Measurements from ENCODE around the gene NCAM1.

The NCAM1 gene

GRCh38 chr11:113193016-113193415 is 231.8 kb downstream of the NCAM1 start:
- H3K4me3 ChIP-seq (ENCODE audit: low read depth, low read length), result no peak overlapping the region
- CTCF ChIA-PET, result interaction anchor here (0.7 kb wide), 1 partner anchor 1071 kb away, joined by 3 read pairs; no protein-coding TSS in a partner anchor
- H3K27ac ChIP-seq (ENCODE audit: extremely low read depth, low read depth, low read length), result peak overlapping the region; percentile 7; the same call in 1 of the 2 replicates
- H3K9me3 ChIP-seq (ENCODE audit: control insufficient read depth, insufficient read depth, low read depth, low read length), result no peaks in the 10 kb centered on the region
- POLR2A ChIA-PET, result no interaction called here
- no peaks in the 10 kb centered on the region for H3K36me3 ChIP-seq (ENCODE audit: control insufficient read depth in 2 of 2, insufficient read depth in 1 of 2, low read length in 2 of 2)
- peaks cover 13% of the 10 kb centered on the region for H3K4me1 ChIP-seq (ENCODE audit: control insufficient read depth, insufficient read depth, low read length)
- TF ChIP-seq KLF1 (tag by site-specific recombination; IDR thresholded peaks at IDR 0.05), result no peak
- TF ChIP-seq PRDM1 (tag by site-specific recombination; IDR thresholded peaks at IDR 0.05), result no peak
- TF ChIP-seq ZNF184 (tag by site-specific recombination; IDR thresholded peaks at IDR 0.05), result no peak
- no peak for TF ChIP-seq ZNF138 (tag by site-specific recombination; IDR thresholded peaks at IDR 0.05; ENCODE audit: borderline replicate concordance)
- TF ChIP-seq BCL11B (tag by site-specific recombination; IDR thresholded peaks at IDR 0.05; ENCODE audit: low read depth), result no peak
- TF ChIP-seq ZNF654 (tag by site-specific recombination; IDR thresholded peaks at IDR 0.05; ENCODE audit: low read depth), result no peak
- TF ChIP-seq ZNF561 (tag by site-specific recombination; IDR thresholded peaks at IDR 0.05; ENCODE audit: borderline replicate concordance), result no peak
- TF ChIP-seq ZNF211 (tag by site-specific recombination; IDR thresholded peaks at IDR 0.05; ENCODE audit: low read depth), result no peak
- no peak for TF ChIP-seq ZNF571 (tag by site-specific recombination; IDR thresholded peaks at IDR 0.05)
- no peak for TF ChIP-seq MEIS1 (CRISPR knock-in tag; IDR thresholded peaks at IDR 0.05; ENCODE audit: borderline replicate concordance)
- no peak for TF ChIP-seq ZNF140 (tag by site-specific recombination; IDR thresholded peaks at IDR 0.05)
- TF ChIP-seq SP2 (tag by site-specific recombination; IDR thresholded peaks at IDR 0.05), result no peak
- TF ChIP-seq SP3 (tag by site-specific recombination; IDR thresholded peaks at IDR 0.05), result no peak
- TF ChIP-seq ZNF10 (tag by site-specific recombination; IDR thresholded peaks at IDR 0.05), result no peak
- TF ChIP-seq ZNF677 (tag by site-specific recombination; IDR thresholded peaks at IDR 0.05), result no peak
- TF ChIP-seq ZNF114 (tag by site-specific recombination; IDR thresholded peaks at IDR 0.05), result no peak
- TF ChIP-seq ZNF843 (tag by site-specific recombination; IDR thresholded peaks at IDR 0.05), result no peak
- no peak for TF ChIP-seq ZNF121 (tag by site-specific recombination; IDR thresholded peaks at IDR 0.05)

GRCh38 chr11:113193946-113194345 is 232.7 kb downstream of the NCAM1 start:
- CTCF ChIA-PET, result interaction anchor here (0.5 kb wide), 1 partner anchor 410 kb away, joined by 4 read pairs; no protein-coding TSS in a partner anchor
- no peak overlapping the region for H3K27ac ChIP-seq (ENCODE audit: extremely low read depth, low read depth, low read length)
- POLR2A ChIA-PET, result no interaction called here
- peaks cover 13% of the 10 kb centered on the region for H3K4me1 ChIP-seq (ENCODE audit: control insufficient read depth, insufficient read depth, low read length)
- no peaks in the 10 kb centered on the region for H3K36me3 ChIP-seq (ENCODE audit: control insufficient read depth in 2 of 2, insufficient read depth in 1 of 2, low read length in 2 of 2)
- no peaks in the 10 kb centered on the region for H3K9me3 ChIP-seq (ENCODE audit: control insufficient read depth, insufficient read depth, low read depth, low read length)
- H3K4me3 ChIP-seq (ENCODE audit: low read depth, low read length), result no peak overlapping the region
- TF ChIP-seq, protein P1, sequence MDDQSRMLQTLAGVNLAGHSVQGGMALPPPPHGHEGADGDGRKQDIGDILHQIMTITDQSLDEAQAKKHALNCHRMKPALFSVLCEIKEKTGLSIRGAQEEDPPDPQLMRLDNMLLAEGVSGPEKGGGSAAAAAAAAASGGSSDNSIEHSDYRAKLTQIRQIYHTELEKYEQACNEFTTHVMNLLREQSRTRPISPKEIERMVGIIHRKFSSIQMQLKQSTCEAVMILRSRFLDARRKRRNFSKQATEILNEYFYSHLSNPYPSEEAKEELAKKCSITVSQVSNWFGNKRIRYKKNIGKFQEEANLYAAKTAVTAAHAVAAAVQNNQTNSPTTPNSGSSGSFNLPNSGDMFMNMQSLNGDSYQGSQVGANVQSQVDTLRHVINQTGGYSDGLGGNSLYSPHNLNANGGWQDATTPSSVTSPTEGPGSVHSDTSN (CRISPR knock-in tag; IDR thresholded peaks at IDR 0.05), result no peak
- TF ChIP-seq ZNF391 (tag by site-specific recombination; IDR thresholded peaks at IDR 0.05; ENCODE audit: borderline replicate concordance, low read depth) (no peak), OSR2 (tag by site-specific recombination; IDR thresholded peaks at IDR 0.05) (peak; percentile 27; the same call in 1 of the 2 replicates), ZXDB (tag by site-specific recombination; IDR thresholded peaks at IDR 0.05) (0 out of 2 replicates have a peak, but pooled peaks have one; percentile 22), ZNF394 (tag by site-specific recombination; IDR thresholded peaks at IDR 0.05; ENCODE audit: borderline replicate concordance) (no peak), ZNF629 (tag by site-specific recombination; IDR thresholded peaks at IDR 0.05) (no peak), ZSCAN18 (tag by site-specific recombination; IDR thresholded peaks at IDR 0.05) (no peak), GFI1B (tag by site-specific recombination; IDR thresholded peaks at IDR 0.05) (no peak), ZNF561 (tag by site-specific recombination; IDR thresholded peaks at IDR 0.05; ENCODE audit: borderline replicate concordance) (no peak), ZNF544 (tag by site-specific recombination; IDR thresholded peaks at IDR 0.05) (no peak), ZSCAN30 (tag by site-specific recombination; IDR thresholded peaks at IDR 0.05) (0 out of 2 replicates have a peak, but pooled peaks have one; percentile 16), HOXC10 (CRISPR knock-in tag; IDR thresholded peaks at IDR 0.05) (no peak), ZBTB1 (tag by site-specific recombination; IDR thresholded peaks at IDR 0.05) (no peak), ZNF785 (tag by site-specific recombination; IDR thresholded peaks at IDR 0.05) (no peak)
- TF ChIP-seq, protein P2, sequence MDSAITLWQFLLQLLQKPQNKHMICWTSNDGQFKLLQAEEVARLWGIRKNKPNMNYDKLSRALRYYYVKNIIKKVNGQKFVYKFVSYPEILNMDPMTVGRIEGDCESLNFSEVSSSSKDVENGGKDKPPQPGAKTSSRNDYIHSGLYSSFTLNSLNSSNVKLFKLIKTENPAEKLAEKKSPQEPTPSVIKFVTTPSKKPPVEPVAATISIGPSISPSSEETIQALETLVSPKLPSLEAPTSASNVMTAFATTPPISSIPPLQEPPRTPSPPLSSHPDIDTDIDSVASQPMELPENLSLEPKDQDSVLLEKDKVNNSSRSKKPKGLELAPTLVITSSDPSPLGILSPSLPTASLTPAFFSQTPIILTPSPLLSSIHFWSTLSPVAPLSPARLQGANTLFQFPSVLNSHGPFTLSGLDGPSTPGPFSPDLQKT (IDR thresholded peaks at IDR 0.05; ENCODE audit: borderline replicate concordance, low read depth, low read length), result no peak
- TF ChIP-seq, protein P3, sequence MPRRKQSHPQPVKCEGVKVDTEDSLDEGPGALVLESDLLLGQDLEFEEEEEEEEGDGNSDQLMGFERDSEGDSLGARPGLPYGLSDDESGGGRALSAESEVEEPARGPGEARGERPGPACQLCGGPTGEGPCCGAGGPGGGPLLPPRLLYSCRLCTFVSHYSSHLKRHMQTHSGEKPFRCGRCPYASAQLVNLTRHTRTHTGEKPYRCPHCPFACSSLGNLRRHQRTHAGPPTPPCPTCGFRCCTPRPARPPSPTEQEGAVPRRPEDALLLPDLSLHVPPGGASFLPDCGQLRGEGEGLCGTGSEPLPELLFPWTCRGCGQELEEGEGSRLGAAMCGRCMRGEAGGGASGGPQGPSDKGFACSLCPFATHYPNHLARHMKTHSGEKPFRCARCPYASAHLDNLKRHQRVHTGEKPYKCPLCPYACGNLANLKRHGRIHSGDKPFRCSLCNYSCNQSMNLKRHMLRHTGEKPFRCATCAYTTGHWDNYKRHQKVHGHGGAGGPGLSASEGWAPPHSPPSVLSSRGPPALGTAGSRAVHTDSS (tag by site-specific recombination; IDR thresholded peaks at IDR 0.05), result no peak

Data from HEK293 (cell line).